NK-92 (cell line): ENCODE measurements around the gene GPR108.
"Not testable (repeated sequence)": the region's sequence is repeated elsewhere in the genome, so short reads cannot be mapped to it uniquely, and the experiment has no call there.

Source experiments
- DNase-seq: peaks from one replicate; lab custom pipeline; 2025; ENCODE audit not compliant: unreplicated experiment; lab: John Stamatoyannopoulos, UW

The GPR108 gene

DNA sequence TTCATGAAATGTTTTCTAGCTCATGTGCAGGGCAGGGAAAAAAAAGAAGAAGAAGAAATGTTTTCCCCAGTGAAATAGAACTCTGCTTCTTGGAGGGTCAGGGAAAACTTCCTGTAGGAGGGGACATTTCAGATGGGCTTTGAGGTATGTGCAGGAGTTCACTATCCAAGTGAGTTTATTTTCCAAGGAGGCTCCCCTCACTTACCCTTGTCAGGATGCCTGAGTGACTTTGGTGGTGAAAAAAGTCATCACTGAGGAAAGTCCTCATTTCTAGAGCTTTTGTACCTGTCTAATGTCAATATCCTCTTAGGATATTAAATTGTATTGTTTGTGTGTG is 16.3 kb downstream of the GPR108 start:
- DNase-seq = no peak

- DNase-seq = no peak
Observed at GRCh38 chr19:6720369-6721137, 16.8 kb downstream of the GPR108 start, which contains the start of gene C3. Gene C3 (minus strand): TSS chr19:6720650. CDS start chr19:6720589, 61 bp downstream.

DNA sequence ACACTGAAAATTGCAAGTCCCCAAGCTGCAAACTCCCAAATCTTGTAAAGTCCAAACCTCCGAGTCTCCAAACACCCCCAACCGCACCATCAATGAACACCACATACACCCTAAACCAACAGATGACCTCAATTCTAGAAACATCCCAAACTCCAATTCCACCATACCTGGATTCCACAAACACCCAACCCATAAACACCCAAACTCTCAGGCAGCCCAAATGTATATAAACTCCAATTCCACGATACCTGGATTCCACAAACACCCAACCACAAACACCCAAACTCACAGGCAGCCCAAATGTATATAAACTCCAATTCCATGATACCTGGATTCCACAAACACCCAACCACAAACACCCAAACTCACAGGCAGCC is 17.4 kb downstream of the GPR108 start:
- DNase-seq = no peak

DNA sequence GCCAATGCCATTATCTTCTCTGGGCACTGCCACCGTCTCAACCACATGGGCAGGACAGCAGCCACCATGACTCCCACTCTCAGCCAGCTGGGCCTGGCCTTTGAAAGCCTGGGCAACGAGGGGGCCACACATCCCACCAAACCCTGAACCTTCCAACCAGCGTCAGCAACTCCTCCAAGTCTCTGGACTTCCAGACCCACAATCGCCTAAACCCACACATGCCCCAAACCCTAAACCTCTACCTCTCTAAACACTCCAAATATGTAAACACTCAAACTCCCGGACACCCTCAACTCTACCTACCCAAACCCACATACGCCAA is 17.9 kb downstream of the GPR108 start:
- no peak for DNase-seq

DNA sequence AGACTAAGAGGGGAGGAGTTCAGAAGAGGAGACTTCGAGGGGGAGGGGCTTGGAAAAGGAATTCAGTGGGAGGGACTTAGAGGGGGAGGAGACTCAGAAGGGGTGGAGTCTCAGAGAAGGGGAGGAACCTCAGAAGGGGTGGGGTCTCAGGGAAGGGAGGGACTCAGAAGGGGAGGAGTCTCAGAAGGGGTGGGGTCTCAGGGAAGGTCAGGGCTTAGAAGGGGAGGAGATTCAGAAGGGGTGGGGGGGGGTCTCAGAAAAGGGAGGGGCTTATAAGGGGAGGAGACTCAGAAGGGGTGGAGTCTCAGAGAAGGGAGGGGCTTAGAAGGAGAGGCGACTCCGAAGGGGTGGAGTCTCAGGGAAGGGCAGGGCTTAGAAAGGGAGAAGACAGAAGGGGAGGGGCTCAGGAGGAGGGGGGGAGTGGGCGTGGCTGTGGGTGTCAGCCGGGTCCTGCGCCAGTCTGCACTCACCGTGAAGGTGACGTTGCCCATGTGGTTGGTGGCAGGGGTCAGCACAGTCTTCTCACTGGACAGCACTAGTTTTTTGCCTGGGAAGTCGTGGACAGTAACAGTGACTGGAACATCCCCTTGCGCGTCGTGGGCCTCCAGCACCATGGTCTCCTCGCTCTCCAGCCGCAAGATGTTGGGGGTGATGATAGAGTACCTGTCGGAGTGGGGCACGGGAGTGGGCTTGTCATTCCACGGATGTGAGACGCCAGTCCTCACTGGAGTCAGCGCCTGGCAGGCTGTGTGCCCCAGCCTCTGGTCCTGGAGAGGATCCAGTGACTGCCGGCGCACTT is 18.4 kb downstream of the GPR108 start:
- no peak for DNase-seq

DNA sequence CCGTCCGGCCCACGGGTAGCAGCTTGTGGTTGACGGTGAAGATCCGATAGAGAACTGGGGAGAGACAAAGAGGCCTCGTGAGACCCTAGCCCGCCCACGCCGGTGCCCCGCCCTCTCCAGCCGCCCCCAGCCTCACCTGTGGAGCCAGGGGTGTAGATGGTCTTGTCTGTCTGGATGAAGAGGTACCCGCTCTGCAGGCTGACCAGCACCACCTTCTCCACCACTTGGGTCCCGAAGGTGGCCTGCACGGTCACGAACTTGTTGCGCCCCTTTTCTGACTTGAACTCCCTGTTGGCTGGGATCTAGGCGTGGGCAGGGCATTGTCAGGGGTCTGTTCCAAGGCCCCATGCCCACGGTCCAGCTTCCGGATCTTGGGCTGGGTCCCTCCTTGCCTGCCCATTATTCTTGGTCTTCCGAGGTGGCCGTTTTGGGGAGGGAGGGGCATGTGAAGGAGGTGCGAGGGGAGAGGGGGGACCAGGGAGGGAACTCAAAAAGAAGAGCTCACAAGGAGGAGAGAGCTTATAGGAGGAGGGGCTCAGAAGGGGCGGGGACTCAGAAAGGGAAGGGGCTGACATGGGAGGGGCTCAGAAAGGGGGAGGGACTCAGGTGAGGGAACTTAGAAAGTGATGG is 19.2 kb downstream of the GPR108 start:
- no peak for DNase-seq

DNA sequence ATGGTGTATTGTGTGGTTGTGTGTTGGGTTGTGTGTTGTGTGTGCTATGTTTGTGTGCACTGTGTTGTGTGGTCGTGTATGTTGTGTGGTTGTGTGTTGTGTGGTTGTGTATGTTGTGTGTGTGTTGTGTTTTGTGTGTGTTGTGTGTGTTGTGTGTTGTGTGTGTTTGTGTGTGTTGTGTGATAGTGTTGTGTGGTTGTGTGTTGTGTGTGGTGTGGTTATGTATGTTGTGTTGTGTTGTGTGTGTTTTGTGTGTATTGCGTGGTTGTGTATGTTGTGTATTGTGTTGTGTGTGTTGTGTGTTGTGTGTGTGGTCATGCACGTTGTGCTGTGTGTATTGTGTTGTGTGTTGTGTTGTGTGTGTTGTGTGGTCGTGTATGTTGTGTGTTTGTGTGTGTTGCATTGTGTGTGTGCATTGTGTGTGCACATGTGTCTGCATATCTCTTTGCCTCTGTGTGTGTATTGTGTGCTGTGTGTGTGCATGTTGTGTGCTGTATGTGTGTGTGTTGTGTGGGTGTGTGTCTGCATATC is 19.9 kb downstream of the GPR108 start:
- DNase-seq = no peak

- no peak for DNase-seq
Observed at GRCh38 chr19:6717036-6717435, 20.3 kb downstream of the GPR108 start.

GRCh38 chr19:6716610-6716970 is 20.8 kb downstream of the GPR108 start:
- DNase-seq = no peak

DNA sequence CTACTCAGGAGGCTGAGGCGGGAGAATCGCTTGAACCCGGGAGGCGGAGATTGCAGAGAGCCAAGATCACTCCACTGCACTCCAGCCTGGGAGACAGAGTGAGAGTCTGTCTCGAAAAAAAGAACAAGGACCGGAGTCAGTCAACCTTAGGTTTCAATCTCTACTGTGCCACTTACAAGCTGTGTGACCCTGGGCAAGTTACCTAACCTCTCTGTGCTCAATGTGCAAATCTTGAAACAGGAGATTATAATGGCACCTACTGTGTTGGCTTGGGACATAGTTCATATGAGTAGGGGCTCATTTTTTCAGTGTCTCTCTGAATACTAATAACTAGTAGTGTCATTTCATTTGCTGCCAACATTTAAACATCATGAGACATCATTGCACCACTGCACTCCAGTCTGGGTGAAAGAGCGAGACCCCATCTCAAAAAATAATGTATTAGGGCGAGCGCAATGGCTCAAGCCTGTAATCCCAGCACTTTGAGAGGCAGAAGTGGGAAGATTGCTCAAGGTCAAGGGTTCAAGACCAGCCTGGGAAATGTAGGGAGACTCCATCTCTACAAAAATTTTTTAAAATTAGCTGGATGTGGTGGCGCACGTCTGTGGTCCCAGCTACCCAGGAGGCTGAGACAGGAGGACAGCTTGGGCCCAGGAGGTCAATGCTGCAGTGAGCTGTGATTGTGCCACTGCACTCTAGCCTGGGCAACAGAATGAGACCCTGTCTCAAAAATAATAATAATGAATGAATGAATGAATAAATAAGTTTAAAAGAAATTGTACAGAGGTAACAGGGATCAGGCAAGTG is 22.4 kb downstream of the GPR108 start:
- DNase-seq = no peak

DNA sequence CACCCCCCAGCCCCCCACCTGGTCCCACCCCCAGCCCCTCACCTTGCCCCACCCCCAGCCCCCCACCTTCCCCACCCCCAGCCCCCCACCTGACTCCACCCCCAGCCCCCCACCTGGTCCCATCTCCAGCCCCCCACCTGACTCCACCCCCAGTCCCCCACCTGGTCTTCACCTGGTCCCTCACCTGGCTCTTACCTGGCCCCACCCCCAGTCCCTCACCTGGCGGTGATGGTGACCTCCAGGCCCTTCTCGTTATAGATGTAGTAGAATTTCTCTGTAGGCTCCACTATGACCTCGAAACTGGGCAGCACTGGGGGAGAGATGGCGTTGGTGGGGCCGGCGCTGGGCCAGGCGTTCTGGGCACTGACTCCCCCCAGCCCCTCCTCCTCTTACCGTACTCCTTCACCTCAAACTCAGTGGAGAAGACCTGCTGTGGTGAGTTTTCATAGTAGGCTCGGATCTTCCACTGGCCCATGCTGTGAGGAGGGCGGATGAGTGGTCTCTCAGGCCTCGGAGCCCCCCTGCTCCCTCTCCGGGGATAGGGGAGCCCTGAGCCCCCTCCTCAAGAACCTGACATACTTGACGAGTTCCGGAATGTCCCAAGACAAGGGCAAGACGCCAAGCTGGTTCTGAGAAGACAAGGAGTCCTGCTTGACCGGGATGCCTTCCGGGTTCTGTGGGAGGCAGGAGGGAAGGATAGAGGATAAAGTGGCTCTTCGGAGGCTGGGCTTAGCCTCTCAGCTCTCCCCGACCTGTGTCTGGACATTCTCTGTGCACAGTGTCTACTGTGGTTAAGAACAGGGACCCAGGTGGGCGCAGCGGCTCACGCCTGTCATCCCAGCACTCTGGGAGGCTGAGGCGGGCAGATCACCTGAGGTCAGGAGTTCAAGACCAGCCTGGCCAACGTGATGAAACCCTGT is 23.3 kb downstream of the GPR108 start:
- DNase-seq = no peak

DNA sequence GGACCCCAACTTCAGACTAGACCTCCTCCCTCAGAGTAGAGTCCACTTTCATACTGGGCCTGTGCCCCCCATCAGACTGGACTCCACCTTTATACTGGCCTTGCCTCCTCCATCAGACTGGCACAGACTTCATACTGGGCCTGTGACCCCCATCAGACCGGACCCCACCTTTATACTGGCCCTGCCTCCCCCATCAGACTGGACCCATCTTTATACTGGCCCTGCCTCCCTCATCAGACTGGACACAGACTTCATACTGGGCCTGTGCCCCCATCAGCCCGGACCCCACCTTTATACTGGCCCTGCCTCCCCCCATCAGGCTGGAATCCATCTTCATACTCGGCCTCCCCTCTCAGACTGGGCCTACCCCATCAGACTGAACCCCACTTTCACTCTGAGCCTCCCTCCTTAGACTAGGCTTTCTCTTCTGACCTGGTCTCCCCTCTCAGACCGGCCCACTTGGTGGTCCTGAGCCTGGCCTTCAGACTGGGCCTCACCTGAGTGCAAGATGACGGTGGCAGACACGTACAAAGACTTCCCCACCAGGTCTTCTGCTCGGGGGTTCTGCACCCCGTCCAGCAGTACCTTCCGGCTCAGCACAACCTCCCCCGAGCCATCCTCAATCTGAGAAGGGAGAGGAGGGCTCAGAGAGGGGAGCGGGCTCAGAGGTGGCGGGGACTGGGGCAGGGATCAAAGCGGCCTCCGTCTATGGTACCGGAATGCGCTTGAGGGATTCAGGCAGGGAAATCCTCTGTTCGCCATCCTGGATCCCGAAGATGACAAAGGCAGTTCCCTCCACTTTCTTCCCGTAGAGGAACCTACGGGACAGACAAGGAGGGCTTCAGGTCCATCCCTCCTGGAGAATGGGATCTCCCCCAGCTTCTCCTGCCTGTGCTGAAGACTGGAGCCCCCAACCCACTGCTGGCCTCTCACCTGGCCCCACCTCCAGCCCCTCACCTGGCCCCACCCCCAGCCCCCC is 24.4 kb downstream of the GPR108 start:
- DNase-seq = no peak

DNA sequence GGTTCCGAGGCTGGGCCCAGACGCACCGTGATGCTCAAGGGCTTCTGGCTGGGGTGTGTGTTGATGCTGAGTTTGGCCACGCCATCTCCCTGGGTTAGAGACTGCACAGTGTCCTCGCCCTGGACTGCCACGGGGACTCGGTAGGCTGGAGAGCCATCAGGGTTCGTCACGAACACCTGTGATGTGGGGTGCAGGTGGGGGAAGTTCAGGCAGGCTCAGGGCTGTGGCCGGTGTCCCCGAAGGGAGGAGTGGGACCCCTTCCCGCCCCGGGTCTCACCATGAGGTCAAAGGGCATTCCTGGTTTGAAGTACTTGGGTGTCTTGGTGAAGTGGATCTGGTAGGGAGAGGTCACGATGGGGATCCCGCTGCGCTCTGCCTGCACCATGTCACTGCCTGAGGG is 25.1 kb downstream of the GPR108 start:
- no peak for DNase-seq

GRCh38 chr19:6711605-6712004 is 25.8 kb downstream of the GPR108 start:
- DNase-seq = no peak

GRCh38 chr19:6711078-6711361 is 26.4 kb downstream of the GPR108 start:
- DNase-seq = no peak

GRCh38 chr19:6710273-6711077 is 26.9 kb downstream of the GPR108 start:
- DNase-seq = no peak

DNA sequence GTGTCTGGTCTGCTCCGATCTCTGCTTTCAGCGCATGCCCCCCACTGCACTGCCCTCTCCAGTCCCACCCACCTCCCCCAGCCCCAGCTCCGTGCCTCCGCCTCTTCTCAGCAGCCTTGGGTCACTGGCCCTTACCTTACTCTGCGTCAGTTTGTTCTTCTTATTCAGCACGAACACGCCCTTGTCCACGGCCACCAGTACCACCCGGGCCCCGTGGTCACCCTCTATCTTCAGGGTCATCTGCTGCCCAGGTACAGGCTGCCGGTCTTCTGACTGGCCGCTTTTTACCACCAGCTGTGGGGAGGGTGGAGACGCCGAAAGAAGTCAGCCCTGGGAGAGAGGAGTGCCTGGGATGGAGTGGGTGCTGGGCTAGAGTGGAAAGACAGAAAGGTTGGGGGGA is 27.8 kb downstream of the GPR108 start:
- DNase-seq = no peak

DNA sequence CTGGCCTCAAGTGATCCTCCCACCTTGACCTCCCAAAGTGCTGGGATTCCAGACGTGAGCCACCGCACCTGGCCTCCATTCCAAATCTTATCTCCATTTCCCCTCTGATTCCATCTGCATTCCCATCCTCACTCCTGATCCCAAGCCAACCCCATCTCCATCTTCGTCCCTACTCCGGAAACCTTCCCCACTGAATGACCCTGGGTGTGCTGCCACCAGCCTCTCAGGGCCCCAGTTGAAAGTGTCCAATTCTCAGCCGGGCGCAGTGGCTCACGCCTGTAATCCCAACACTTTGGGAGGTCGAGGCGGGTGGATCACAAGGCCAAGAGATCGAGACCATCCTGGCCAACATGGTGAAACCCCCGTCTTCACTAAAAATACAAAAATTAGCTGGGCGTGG is 28.5 kb downstream of the GPR108 start:
- not testable (repeated sequence) for DNase-seq
